ENCODE results near the gene NOP58.

GRCh38 chr2:202322435-202322834 is 56.9 kb downstream of the NOP58 start:
- TF ChIP-seq CTCF (IDR thresholded peaks at IDR 0.05; ENCODE audit: insufficient read depth, low read length, poor library complexity, severe bottlenecking) (no peak), EZH2phosphoT487 (conservative IDR thresholded peaks at IDR 0.05; ENCODE audit: low read length) (no peak)

Measured in SU-DHL-6 (cell line).